HCT116 (cell line): ENCODE results near the gene GRIK5. TPM values are rescaled to one million over a fixed set of nuclear protein-coding genes. Genes with fewer than 3 reads are reported as not detected.

Experiments used
- ATAC-seq: fragments of 200-7000 bp; cut with Tn5 transposase; 2 replicates; pipeline ENCODE4 v1.9.1; 2020; ENCODE audit warnings: mild to moderate bottlenecking, moderate library complexity
- BruUV-seq: library from RNA; stranded (reverse); fragments of 400-500 nt; replicated peaks from 2 replicates; lab custom pipeline; 2021; lab: Mats Ljungman, UMichigan
- CTCF ChIA-PET: fragments of 300-600 bp; sonication (Branson Sonifier 250); formaldehyde crosslinking; loops from one replicate; lab custom pipeline; 2021; ENCODE audit warnings: antibody characterized with exemption; lab: Charles Lee
- POLR2A ChIA-PET: fragments of 300-600, 350-600 bp; sonication (Branson Sonifier 250); formaldehyde crosslinking; loops from one replicate; lab custom pipeline; 2021; ENCODE audit warnings: antibody characterized with exemption; lab: Charles Lee
- RAD21 ChIA-PET, 2 experiments: fragments of 300-600 bp; sonication (Branson Sonifier 250); formaldehyde crosslinking; loops; one replicate each; lab custom pipeline; 2023; ENCODE audit warnings: low total read pairs in 2 of 2; ENCODE audit not compliant: uncharacterized antibody in 2 of 2, unreplicated experiment in 2 of 2, low non-redundant PET in 1 of 2; lab: Charles Lee
- DNase-seq: peaks from one replicate; pipeline ENCODE4 v3.0.0-alpha.2; 2010; ENCODE audit warnings: low read depth, low spot score
- H2AFZ ChIP-seq: fragments of 200-600 bp; shearing (Covaris generic), sonication (generic); 2 replicates; pipeline ENCODE4 v1.6.1; 2017; ENCODE audit warnings: low read depth, mixed run types, mixed read lengths, antibody characterized with exemption, low read length; ENCODE audit not compliant: poor library complexity, severe bottlenecking
- H3K27ac ChIP-seq: 2 replicates; pipeline ENCODE4 v1.5.1; 2012; ENCODE audit warnings: low read depth, low read length
- H3K27me3 ChIP-seq: fragments of 200-600 bp; sonication (generic); 2 replicates; pipeline ENCODE4 v1.6.1; 2016; ENCODE audit warnings: mixed run types, low read length, mixed read lengths; ENCODE audit not compliant: insufficient read depth
- H3K36me3 ChIP-seq, 2 experiments: fragments of 200-500 bp in 1 of 2; fragments of 200-600 bp in 1 of 2; sonication (Bioruptor generic) in 1 of 2; sonication (generic) in 1 of 2; 2 replicates each; pipeline versions ENCODE4 v1.5.1 to v1.6.1; 2014 to 2016; ENCODE audit warnings: low read length in 2 of 2, inconsistent platforms in 1 of 2, mixed read lengths in 1 of 2, mixed run types in 1 of 2; ENCODE audit not compliant: insufficient read depth in 2 of 2, control insufficient read depth in 1 of 2
- H3K4me1 ChIP-seq, 2 experiments: fragments of 200-600 bp in 1 of 2; sonication (generic) in 1 of 2; 2 replicates each; pipeline versions ENCODE4 v1.5.1 to v1.6.1; 2012 to 2017; ENCODE audit warnings: low read length in 2 of 2, inconsistent platforms in 1 of 2, mild to moderate bottlenecking in 1 of 2, mixed read lengths in 1 of 2, mixed run types in 1 of 2, moderate library complexity in 1 of 2; ENCODE audit not compliant: insufficient read depth in 2 of 2, control insufficient read depth in 1 of 2
- H3K4me2 ChIP-seq: fragments of 200-600 bp; sonication (generic); 2 replicates; pipeline ENCODE4 v1.6.1; 2017; ENCODE audit warnings: mixed run types, low read length, mixed read lengths
- H3K4me3 ChIP-seq, 2 experiments: fragments of 200-600 bp in 1 of 2; sonication (generic) in 1 of 2; replicated peaks in 1 of 2; 2 replicates each; pipeline ENCODE4 v1.5.1; 2011 to 2016; ENCODE audit warnings: low read length in 2 of 2, control low read depth in 1 of 2, low read depth in 1 of 2, mild to moderate bottlenecking in 1 of 2, mixed read lengths in 1 of 2, mixed run types in 1 of 2
- H3K79me2 ChIP-seq: fragments of 200-600 bp; sonication (generic); 2 replicates; pipeline ENCODE4 v1.6.1; 2017; ENCODE audit warnings: mild to moderate bottlenecking, mixed run types, low read length, moderate library complexity, mixed read lengths; ENCODE audit not compliant: insufficient read depth
- H3K9ac ChIP-seq: fragments of 200-600 bp; sonication (generic); 2 replicates; pipeline ENCODE4 v1.6.1; 2016; ENCODE audit warnings: low read length, mixed read lengths
- H3K9me2 ChIP-seq: fragments of 200-600 bp; sonication (generic), shearing (Covaris generic); 2 replicates; pipeline ENCODE4 v1.6.1; 2017; ENCODE audit warnings: mixed run types, mild to moderate bottlenecking, moderate library complexity; ENCODE audit not compliant: insufficient read depth
- H3K9me3 ChIP-seq, 2 experiments: fragments of 200-500 bp in 1 of 2; fragments of 200-600 bp in 1 of 2; sonication (Bioruptor generic) in 1 of 2; sonication (generic) in 1 of 2; 2 replicates each; pipeline ENCODE4 v1.6.1; 2014 to 2017; ENCODE audit warnings: low read length in 2 of 2, mixed read lengths in 2 of 2, inconsistent platforms in 1 of 2, low read depth in 1 of 2, mild to moderate bottlenecking in 1 of 2, mixed run types in 1 of 2, moderate library complexity in 1 of 2; ENCODE audit not compliant: control insufficient read depth in 1 of 2, insufficient read depth in 1 of 2
- H4K20me1 ChIP-seq: fragments of 200-600 bp; sonication (generic), shearing (Covaris generic); 2 replicates; pipeline ENCODE4 v1.6.1; 2017; ENCODE audit warnings: mixed run types, mild to moderate bottlenecking, moderate library complexity; ENCODE audit not compliant: insufficient read depth
- CBX3 ChIP-seq: IDR thresholded peaks from 2 replicates; pipeline ENCODE4 v1.6.1; 2012; ENCODE audit warnings: low read depth
- REST ChIP-seq: IDR thresholded peaks from 2 replicates; pipeline ENCODE4 v1.6.1; 2012; ENCODE audit warnings: low read depth
- SIN3A ChIP-seq: IDR thresholded peaks from 2 replicates; pipeline ENCODE4 v1.6.1; 2012; ENCODE audit warnings: low read depth
- SP1 ChIP-seq: IDR thresholded peaks from 2 replicates; pipeline ENCODE4 v1.6.1; 2012; ENCODE audit warnings: low read depth
- YY1 ChIP-seq: IDR thresholded peaks from 2 replicates; pipeline ENCODE4 v1.6.1; 2011; ENCODE audit warnings: low read length, low read depth, moderate library complexity, mild to moderate bottlenecking; ENCODE audit not compliant: insufficient replicate concordance; ENCODE audit errors: extremely low read depth
- ZFX ChIP-seq: fragments of 450-650 bp; IDR thresholded peaks from 2 replicates; pipeline ENCODE4 v1.6.1; 2017
- ZNF274 ChIP-seq: fragments of 200-500 bp; sonication (Bioruptor generic); IDR thresholded peaks from 2 replicates; pipeline ENCODE4 v1.6.1; 2014; ENCODE audit warnings: mild to moderate bottlenecking, low read depth, low read length, inconsistent platforms
- intact Hi-C: fragments of 100-400 bp; cut with micrococcal nuclease; formaldehyde crosslinking; loops from 2 replicates; pipeline ENCODE4 v1.10.0; 2022
- total RNA-seq: library from RNA; stranded (reverse); gene quantifications from one replicate; pipeline ENCODE4 v1.2.1, GENCODE V29; 2021; ENCODE audit not compliant: unreplicated experiment
- TF ChIP-seq, protein P1 (sequence below): IDR thresholded peaks from 2 replicates; pipeline ENCODE4 v1.6.1; 2012
- TF ChIP-seq, protein P2 (sequence below): IDR thresholded peaks from 2 replicates; pipeline ENCODE4 v1.6.1; 2012

Gene GRIK5
- total RNA-seq, 1 experiment from 2014 or later, result 1.7 TPM

GRCh38 chr19:41997121-41997850 lies 72.7 kb downstream of the GRIK5 start:
- intact Hi-C loops, result loop anchor here (10.0 kb wide), 1 partner anchor 98 kb away; no protein-coding TSS in a partner anchor
- ChIA-PET CTCF (interaction anchor here (0.6 to 1.8 kb wide), 7 partner anchors 26 to 124 kb away, joined by 3 to 7 read pairs (median 4); partner anchors contain the start of gene RABAC1), RAD21 (interaction anchor here in 1 of 2 experiments (0.5 kb wide), 1 partner anchor 34 kb away, joined by 3 read pairs; no protein-coding TSS in a partner anchor), POLR2A (no interaction called here)
- H3K27ac ChIP-seq, result no peak overlapping the region
- ATAC-seq (no peak), DNase-seq (no peak)
- no TSS peak for BruUV-seq
- no peak overlapping the region for H3K4me3 ChIP-seq
- no peak overlapping the region for H2AFZ ChIP-seq
- peaks cover 4 to 21% of the 10 kb centered on the region in 2 experiments; a peak in 3 of 4 replicates for H3K4me1 ChIP-seq
- H3K4me2 ChIP-seq, result peak overlapping the region; percentile 35
- H4K20me1 ChIP-seq, result no peaks in the 10 kb centered on the region
- no peaks in the 10 kb centered on the region for H3K36me3 ChIP-seq
- TF ChIP-seq SP1 (no peak), ZNF274 (no peak), ZFX (no peak), YY1 (no peak), SIN3A (no peak), REST (peak; percentile 79), CBX3 (no peak)
- TF ChIP-seq, protein P1, sequence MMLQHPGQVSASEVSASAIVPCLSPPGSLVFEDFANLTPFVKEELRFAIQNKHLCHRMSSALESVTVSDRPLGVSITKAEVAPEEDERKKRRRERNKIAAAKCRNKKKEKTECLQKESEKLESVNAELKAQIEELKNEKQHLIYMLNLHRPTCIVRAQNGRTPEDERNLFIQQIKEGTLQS, result no peak
- TF ChIP-seq, protein P2, sequence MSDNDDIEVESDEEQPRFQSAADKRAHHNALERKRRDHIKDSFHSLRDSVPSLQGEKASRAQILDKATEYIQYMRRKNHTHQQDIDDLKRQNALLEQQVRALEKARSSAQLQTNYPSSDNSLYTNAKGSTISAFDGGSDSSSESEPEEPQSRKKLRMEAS, result no peak
- H3K9ac ChIP-seq, result no peak overlapping the region
- peaks cover 24% of the 10 kb centered on the region; the same call in 1 of the 2 replicates for H3K27me3 ChIP-seq
- H3K9me2 ChIP-seq, result no peaks in the 10 kb centered on the region
- H3K79me2 ChIP-seq, result no peaks in the 10 kb centered on the region
- H3K9me3 ChIP-seq, result no peaks in the 10 kb centered on the region
